Astrocyte of the spinal cord (primary cell): Measurements from ENCODE around the gene C1GALT1.
"Not testable (repeated sequence)": the region's sequence is repeated elsewhere in the genome, so short reads cannot be mapped to it uniquely, and the experiment has no call there.

ENCODE experiments used
- DNase-seq: peaks from one replicate; pipeline ENCODE4 v3.0.0; 2011; ENCODE audit warnings: low read depth, low spot score
- H3K4me3 ChIP-seq: 2 replicates; pipeline ENCODE4 v1.5.1; 2011; ENCODE audit warnings: low read depth, mild to moderate bottlenecking, low read length, moderate library complexity
- in situ Hi-C: cut with HindIII; loops from 2 replicates; pipeline ENCODE4 v1.10.0; 2017; ENCODE audit warnings: low sequenced_read_pairs
- TF ChIP-seq, protein P1 (sequence below): IDR thresholded peaks from 2 replicates; pipeline ENCODE4 v1.5.1; 2012; ENCODE audit warnings: low read depth, mild to moderate bottlenecking, low read length, inconsistent platforms

Gene C1GALT1

DNA sequence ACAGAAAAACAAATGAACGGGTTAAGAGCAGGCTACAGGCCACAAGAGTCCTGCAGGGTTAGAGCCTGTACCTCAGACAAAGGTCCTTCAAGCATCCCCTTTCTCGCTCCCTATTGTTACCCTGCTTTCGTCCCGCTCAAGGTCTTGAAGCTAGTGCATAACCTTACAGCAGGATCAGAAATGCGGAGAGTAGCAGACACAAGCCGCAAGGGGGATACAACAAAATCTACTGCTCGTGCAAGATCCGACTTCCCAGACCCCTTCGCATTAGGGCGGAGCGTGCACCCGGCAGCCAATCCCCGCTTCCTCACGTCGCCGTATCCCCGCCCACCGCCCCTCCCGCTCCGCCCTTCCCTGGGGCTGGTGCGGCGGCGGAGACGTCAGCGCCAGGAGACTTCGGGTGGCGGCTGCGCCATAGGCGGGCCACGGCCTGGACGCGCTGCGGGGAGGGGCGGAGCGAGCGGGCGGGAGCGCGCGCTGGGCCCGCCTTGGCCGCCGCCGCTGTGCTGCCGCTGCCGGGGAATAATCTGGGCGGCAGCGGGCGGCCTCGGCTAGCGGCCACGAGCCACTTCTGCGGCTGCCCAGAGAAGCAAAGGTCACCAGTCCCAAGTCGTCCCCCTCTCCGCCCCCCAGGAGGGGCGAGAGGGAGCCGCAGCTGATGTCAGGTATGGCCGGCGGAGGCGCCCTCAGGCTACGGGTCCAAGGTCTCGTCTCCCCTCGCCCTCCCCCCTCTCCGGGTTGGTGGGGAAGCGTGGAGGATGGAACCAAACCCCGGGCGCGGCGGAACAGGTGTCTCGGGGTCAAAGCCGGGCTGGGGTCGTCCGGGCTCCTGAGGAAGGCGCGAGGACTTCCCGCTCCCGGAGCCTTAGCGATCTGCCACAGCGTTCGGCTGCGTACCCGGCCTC lies at the start of gene C1GALT1:
Gene C1GALT1, plus strand, starts transcription at position 389 of the 905 bp plus-strand sequence. CDS start 51,776 bp downstream, outside the sequence.
- peak within 1 kb of the TSS; percentile 96 for H3K4me3 ChIP-seq
- in situ Hi-C loops, result no loop called here
- TF ChIP-seq, protein P1, sequence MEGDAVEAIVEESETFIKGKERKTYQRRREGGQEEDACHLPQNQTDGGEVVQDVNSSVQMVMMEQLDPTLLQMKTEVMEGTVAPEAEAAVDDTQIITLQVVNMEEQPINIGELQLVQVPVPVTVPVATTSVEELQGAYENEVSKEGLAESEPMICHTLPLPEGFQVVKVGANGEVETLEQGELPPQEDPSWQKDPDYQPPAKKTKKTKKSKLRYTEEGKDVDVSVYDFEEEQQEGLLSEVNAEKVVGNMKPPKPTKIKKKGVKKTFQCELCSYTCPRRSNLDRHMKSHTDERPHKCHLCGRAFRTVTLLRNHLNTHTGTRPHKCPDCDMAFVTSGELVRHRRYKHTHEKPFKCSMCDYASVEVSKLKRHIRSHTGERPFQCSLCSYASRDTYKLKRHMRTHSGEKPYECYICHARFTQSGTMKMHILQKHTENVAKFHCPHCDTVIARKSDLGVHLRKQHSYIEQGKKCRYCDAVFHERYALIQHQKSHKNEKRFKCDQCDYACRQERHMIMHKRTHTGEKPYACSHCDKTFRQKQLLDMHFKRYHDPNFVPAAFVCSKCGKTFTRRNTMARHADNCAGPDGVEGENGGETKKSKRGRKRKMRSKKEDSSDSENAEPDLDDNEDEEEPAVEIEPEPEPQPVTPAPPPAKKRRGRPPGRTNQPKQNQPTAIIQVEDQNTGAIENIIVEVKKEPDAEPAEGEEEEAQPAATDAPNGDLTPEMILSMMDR, result peak; percentile 57
- peak; percentile 99 for DNase-seq

DNA sequence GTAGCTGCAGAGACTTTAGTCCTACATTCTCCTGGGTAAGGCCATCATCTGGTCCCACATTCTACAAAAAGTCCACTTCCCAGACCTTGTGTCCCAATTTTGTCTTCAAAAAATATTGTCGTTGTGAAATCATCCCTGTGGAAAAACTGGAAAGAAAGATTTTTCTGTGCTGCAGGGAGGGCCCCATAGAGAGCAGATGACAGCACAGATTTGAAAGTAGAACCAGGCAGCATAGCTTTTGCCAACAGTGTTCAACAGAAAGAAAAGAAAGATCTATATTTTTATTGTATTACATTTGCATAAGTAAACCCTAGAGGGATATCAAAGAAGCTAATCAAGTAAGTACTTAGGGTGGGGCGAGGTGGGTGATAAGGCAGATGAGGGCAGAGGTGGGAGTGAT lies 48.3 kb upstream of the C1GALT1 start:
- TF ChIP-seq, protein P1, result no peak
- DNase-seq, result no peak
- in situ Hi-C loops, result no loop called here
- H3K4me3 ChIP-seq, result no peak overlapping the region

DNA sequence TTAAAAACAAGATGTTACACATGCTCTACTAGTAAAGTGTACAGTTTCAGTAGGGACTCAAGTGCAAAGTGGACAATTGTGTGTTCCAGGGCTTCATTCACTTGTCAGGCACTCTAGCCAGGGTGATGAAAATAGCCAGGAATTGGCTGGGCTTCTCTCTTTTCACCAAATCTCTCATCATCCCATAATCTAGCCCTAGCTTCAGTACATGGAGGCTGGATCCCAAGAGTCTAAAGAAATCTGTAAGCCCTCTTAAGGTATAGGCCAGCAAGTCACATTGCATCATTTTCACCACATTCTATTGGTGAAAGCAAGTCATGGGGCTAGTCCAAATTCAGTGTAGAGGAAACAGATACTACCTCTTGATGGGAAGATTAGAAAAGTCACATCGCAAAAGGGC lies 47.3 kb upstream of the C1GALT1 start:
- TF ChIP-seq, protein P1, result no peak
- DNase-seq, result no peak
- in situ Hi-C loops, result no loop called here
- H3K4me3 ChIP-seq, result no peak overlapping the region

DNA sequence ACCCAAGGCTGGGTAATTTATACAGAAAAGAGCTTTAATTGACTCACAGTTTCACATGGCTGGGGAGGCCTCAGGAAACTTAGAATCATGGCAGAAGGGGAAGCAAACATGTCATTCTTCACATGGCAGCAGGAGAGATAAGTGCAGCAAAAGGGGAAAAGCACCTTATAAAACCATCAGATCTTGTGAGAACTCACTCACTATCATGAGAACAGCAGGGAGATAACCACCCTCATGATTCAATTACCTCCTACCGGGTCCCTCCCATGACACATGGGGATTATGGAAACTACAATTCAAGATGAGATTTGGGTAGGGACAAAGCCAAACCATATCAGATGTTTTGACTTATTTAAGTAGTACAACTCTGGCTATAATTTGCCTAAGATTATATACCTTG lies 46.4 kb upstream of the C1GALT1 start:
- in situ Hi-C loops, H3K4me3 ChIP-seq, DNase-seq: not testable (repeated sequence)

DNA sequence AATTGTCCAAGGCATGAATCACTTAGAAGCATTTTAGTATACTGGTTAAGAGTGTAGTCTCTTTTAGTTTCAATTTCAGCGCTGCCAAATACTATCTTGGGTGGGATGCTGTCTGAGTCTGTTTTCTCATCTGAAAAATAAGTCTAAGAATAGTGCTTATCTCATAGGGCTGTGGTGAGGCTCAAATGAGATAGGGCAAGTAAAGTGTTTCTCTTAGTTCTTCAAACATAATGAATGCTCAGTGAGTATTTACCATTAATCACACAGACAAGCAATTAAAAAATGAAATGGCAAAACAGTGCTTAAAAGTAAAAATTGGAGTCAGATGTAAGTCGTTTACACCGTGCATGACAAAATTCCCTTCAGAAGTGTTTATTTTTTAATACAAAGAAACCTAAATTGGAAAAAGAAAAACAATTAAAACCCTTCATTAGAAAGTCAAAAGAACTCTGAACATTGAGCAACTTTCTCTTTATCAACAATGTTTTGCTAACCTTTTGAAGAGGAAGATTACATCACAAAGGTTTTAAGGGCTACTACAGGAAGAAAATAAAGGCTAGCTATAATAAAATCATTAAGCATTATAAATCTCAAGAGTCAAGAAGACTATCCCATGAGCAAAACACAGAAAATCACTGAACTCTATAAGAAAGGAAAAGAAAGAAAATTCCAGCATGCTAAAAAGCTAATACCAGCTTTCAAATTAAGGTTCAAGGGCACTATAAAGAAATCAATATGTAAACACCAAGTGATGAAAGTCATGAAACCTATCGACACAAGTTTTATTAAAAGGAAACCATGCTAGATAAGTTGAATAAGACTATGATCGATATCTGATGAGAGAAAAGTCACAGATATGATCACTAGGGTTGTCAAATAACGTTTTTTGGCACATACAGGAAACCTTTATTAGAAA lies 45.6 kb upstream of the C1GALT1 start:
- H3K4me3 ChIP-seq, result no peak overlapping the region
- in situ Hi-C loops, result no loop called here
- peak; percentile 30 for DNase-seq
- TF ChIP-seq, protein P1, result no peak

DNA sequence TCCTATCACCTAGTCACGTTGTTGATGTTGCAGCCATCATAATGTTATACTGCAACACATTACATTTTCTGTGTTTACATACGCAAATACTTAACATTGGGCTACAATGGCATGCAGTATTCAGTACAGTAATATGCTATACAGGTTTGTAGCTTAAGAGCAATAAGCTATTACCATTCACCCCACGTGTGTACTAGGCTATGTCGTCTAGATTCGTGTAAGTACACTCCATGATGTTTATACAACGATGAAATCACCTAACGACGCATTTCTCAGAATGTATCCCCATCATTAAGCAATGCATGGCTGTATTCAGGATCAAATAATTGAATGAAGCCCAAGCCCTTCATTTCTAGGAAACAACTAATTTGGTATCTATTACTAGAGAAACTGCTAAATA lies 43.4 kb upstream of the C1GALT1 start:
- H3K4me3 ChIP-seq, result no peak overlapping the region
- in situ Hi-C loops, result no loop called here
- TF ChIP-seq, protein P1, result no peak
- DNase-seq, result no peak

DNA sequence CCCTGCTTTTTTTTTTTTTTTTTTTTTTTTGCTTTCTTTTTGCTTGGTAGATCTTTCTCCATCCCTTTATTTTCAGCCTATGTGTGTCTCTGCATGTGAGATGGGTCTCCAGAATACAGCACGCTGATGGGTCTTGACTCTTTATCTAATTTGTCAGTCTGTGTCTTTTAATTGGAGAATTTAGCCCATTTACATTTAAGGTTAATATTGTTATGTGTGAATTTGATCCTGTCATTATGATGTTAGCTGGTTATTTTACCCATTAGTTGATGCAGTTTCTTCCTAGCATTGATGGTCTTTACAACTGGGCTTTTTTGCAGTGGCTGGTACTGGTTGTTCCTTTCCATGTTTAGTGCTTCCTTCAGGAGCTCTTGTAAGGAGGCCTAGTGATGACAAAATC lies 38.9 kb upstream of the C1GALT1 start:
- DNase-seq, in situ Hi-C loops, H3K4me3 ChIP-seq: not testable (repeated sequence)

DNA sequence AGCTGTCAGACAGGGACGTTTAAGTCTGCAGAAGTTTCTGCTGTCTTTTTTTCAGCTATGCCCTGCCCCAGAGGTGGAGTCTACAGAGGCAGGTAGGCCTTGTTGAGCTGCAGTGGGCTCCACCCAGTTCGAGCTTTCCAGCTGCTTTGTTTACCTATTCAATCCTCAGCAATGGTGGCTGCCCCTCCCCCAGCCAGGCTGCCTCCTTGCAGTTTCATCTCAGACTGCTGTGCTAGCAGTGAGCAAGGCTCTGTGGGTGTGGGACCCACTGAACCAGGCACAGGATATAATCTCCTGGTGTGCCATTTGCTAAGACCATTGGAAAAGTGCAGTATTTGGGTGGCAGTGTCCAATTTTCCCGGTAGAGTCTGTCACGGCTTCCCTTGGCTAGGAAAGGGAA lies 37.2 kb upstream of the C1GALT1 start:
- in situ Hi-C loops, DNase-seq, H3K4me3 ChIP-seq: not testable (repeated sequence)
